B cell (primary cell): ENCODE data around the gene PDK1. TPM values are rescaled to one million over a fixed set of nuclear protein-coding genes. Genes with fewer than 3 reads are reported as not detected.

ENCODE experiments used
- ATAC-seq: fragments of 200-7000 bp; cut with Tn5 transposase; one replicate; pipeline ENCODE4 v1.10.0; 2021; ENCODE audit warnings: low read depth, mild to moderate bottlenecking, moderate number of reproducible peaks, moderate library complexity
- CTCF ChIA-PET: fragments of 350-600 bp; sonication (Branson Sonifier 250); formaldehyde crosslinking; loops from one replicate; lab custom pipeline; 2021; ENCODE audit warnings: antibody characterized with exemption, inconsistent platforms; lab: Charles Lee
- POLR2A ChIA-PET: fragments of 350-600 bp; sonication (Branson Sonifier 250); formaldehyde crosslinking; loops from one replicate; lab custom pipeline; 2021; ENCODE audit warnings: antibody characterized with exemption; lab: Charles Lee
- DNase-seq: peaks from one replicate; pipeline ENCODE4 v3.0.0; 2013
- H2AFZ ChIP-seq: 2 replicates; pipeline ENCODE4 v1.6.1; 2012; ENCODE audit warnings: mild to moderate bottlenecking, low read depth, low read length; ENCODE audit not compliant: insufficient read depth, poor library complexity, severe bottlenecking
- H3K27ac ChIP-seq, 2 donors: 1 replicate in 1 of 2; 2 replicates in 1 of 2; pipeline ENCODE4 v1.5.1; 2012 to 2013; ENCODE audit warnings: low read length in 2 of 2, mild to moderate bottlenecking in 2 of 2, moderate library complexity in 1 of 2
- H3K27me3 ChIP-seq, 4 experiments: fragments of 200-600 bp in 1 of 4; sonication (generic) in 1 of 4; replicated peaks in 1 of 4; 1 replicate in 2 of 4; 2 replicates in 2 of 4; pipeline versions ENCODE4 v1.6.1 to v1.7.0; 2013 to 2016; ENCODE audit warnings: low read length in 3 of 4, mild to moderate bottlenecking in 2 of 4, mixed read lengths in 1 of 4, moderate library complexity in 1 of 4; ENCODE audit not compliant: insufficient read depth in 4 of 4, control insufficient read depth in 3 of 4; ENCODE audit errors: control extremely low read depth in 1 of 4
- H3K36me3 ChIP-seq, 2 experiments: replicated peaks in 1 of 2; 1 replicate in 1 of 2; 2 replicates in 1 of 2; pipeline versions ENCODE4 v1.6.1 to v1.7.1; 2013; ENCODE audit warnings: low read length in 1 of 2; ENCODE audit not compliant: insufficient read depth in 2 of 2, control insufficient read depth in 1 of 2; ENCODE audit errors: control extremely low read depth in 1 of 2, extremely low read depth in 1 of 2
- H3K4me1 ChIP-seq, 2 donors: fragments of 200-600 bp in 1 of 2; sonication (generic) in 1 of 2; 1 replicate in 1 of 2; 2 replicates in 1 of 2; pipeline versions ENCODE4 v1.5.1 to v1.6.1; 2013 to 2017; ENCODE audit warnings: low read length in 2 of 2; ENCODE audit not compliant: control insufficient read depth in 2 of 2, insufficient read depth in 2 of 2
- H3K4me2 ChIP-seq: replicated peaks from 2 replicates; pipeline ENCODE3; 2012; ENCODE audit warnings: mild to moderate bottlenecking, low read depth, low read length; ENCODE audit not compliant: poor library complexity, severe bottlenecking
- H3K4me3 ChIP-seq, 5 experiments: fragments of 200-600 bp in 1 of 5; sonication (generic) in 1 of 5; 1 replicate in 3 of 5; 2 replicates in 2 of 5; pipeline versions ENCODE4 v1.5.1 to v1.7.0; 2011 to 2016; ENCODE audit warnings: low read length in 4 of 5, mild to moderate bottlenecking in 4 of 5, low read depth in 2 of 5, control low read depth in 1 of 5, moderate library complexity in 1 of 5; ENCODE audit not compliant: insufficient read depth in 1 of 5; ENCODE audit errors: control extremely low read depth in 1 of 5, extremely low read depth in 1 of 5
- H3K79me2 ChIP-seq: fragments of 200-600 bp; sonication (generic); one replicate; pipeline ENCODE4 v1.6.0; 2016; ENCODE audit warnings: low read length; ENCODE audit not compliant: control insufficient read depth, insufficient read depth
- H3K9ac ChIP-seq: fragments of 200-600 bp; sonication (generic); 2 replicates; pipeline ENCODE4 v1.6.1; 2017; ENCODE audit warnings: mild to moderate bottlenecking, low read length, moderate library complexity
- H3K9me3 ChIP-seq, 3 donors: one replicate each; pipeline versions ENCODE4 v1.6.1 to v1.7.1; 2013; ENCODE audit warnings: low read length in 2 of 3; ENCODE audit not compliant: control insufficient read depth in 2 of 3, insufficient read depth in 1 of 3; ENCODE audit errors: control extremely low read depth in 1 of 3
- H4K20me1 ChIP-seq: 2 replicates; pipeline ENCODE4 v1.6.0; 2012; ENCODE audit warnings: mild to moderate bottlenecking, low read length; ENCODE audit not compliant: insufficient read depth, control insufficient read depth, poor library complexity, severe bottlenecking
- H3K27ac Mint-ChIP-seq: one replicate; pipeline ENCODE4 v1.8.0; 2021; ENCODE audit warnings: mixed read lengths
- H3K27me3 Mint-ChIP-seq: one replicate; pipeline ENCODE4 v1.8.0; 2021; ENCODE audit warnings: mixed read lengths
- H3K4me1 Mint-ChIP-seq: one replicate; pipeline ENCODE4 v1.8.0; 2021; ENCODE audit warnings: mixed read lengths
- H3K4me3 Mint-ChIP-seq: one replicate; pipeline ENCODE4 v1.8.0; 2021; ENCODE audit warnings: mixed read lengths
- H3K9me3 Mint-ChIP-seq: one replicate; pipeline ENCODE4 v1.8.0; 2022; ENCODE audit warnings: mixed read lengths; ENCODE audit not compliant: insufficient read depth
- EZH2 ChIP-seq: IDR thresholded peaks from 2 replicates; pipeline ENCODE4 v1.6.1; 2012; ENCODE audit warnings: borderline replicate concordance, low read depth, mild to moderate bottlenecking, moderate library complexity, low read length; ENCODE audit not compliant: insufficient read depth, poor library complexity, severe bottlenecking
- WGBS: methylation state at CpG from one replicate; pipeline ENCODE4 v1.1.5; 2013; ENCODE audit warnings: missing lambda C conversion rate; ENCODE audit not compliant: insufficient coverage; 5-methylcytosine and 5-hydroxymethylcytosine counted together
- intact Hi-C: fragments of 100-400 bp; cut with micrococcal nuclease; formaldehyde crosslinking; loops from one replicate; pipeline ENCODE4 v1.10.0; 2022
- polyA plus RNA-seq: library from polyadenylated mRNA; depleted of rRNA; stranded (reverse); fragments of >200 nt; gene quantifications from 2 replicates; pipeline ENCODE4 v1.2.3, GENCODE V29; 2012
- total RNA-seq, 2 donors: library from RNA; stranded (reverse); fragments of 120-200 nt in 1 of 2; gene quantifications; 1 replicate in 1 of 2; 2 replicates in 1 of 2; pipeline versions ENCODE4 v1.2.3 to v1.2.4, GENCODE V29; 2013 to 2022
- TF ChIP-seq, protein P1 (sequence below): fragments of 200-600 bp; IDR thresholded peaks from one replicate; pipeline ENCODE4 v1.8.0; 2022; ENCODE audit warnings: antibody characterized with exemption, mild to moderate bottlenecking

The PDK1 gene
- total and polyA plus RNA-seq, 2 donors (not counting 1 experiment from before 2014, with no cell fraction given): 12.5 to 25.5 TPM

DNA sequence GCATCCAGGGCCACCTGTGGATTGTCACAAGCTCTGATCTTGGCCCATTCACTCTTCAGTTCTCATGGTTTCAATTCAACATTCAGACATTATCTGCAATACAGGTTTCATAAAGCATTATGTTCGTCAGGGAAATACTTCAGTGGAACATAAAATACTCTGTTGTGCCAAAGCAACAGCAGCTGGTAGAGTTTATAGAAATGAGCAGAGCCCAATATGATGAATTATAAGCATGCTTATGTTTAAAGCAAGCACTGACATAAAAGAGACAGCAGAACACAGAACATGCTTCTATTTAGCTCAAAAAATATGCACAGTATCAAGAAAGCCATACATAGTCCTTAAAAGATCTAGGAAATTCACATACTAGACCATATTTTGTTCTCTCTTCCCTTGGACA is 71.3 kb downstream of the PDK1 start:
- H3K9ac ChIP-seq: no peak overlapping the region
- intact Hi-C loops: no loop called here
- no peaks in the 10 kb centered on the region for H3K4me1 Mint-ChIP-seq
- ChIA-PET POLR2A (no interaction called here), CTCF (no interaction called here)
- peaks cover 3 to 10% of the 10 kb centered on the region in 2 experiments for H3K36me3 ChIP-seq
- H3K9me3 ChIP-seq: peaks cover 0 to 3% (median 0%) of the 10 kb centered on the region in 3 donors
- DNase-seq: no peak
- H3K4me1 ChIP-seq: no peaks in the 10 kb centered on the region
- TF ChIP-seq EZH2: no peak
- TF ChIP-seq, protein P1, sequence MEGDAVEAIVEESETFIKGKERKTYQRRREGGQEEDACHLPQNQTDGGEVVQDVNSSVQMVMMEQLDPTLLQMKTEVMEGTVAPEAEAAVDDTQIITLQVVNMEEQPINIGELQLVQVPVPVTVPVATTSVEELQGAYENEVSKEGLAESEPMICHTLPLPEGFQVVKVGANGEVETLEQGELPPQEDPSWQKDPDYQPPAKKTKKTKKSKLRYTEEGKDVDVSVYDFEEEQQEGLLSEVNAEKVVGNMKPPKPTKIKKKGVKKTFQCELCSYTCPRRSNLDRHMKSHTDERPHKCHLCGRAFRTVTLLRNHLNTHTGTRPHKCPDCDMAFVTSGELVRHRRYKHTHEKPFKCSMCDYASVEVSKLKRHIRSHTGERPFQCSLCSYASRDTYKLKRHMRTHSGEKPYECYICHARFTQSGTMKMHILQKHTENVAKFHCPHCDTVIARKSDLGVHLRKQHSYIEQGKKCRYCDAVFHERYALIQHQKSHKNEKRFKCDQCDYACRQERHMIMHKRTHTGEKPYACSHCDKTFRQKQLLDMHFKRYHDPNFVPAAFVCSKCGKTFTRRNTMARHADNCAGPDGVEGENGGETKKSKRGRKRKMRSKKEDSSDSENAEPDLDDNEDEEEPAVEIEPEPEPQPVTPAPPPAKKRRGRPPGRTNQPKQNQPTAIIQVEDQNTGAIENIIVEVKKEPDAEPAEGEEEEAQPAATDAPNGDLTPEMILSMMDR: no peak
- no peak for ATAC-seq
- H3K79me2 ChIP-seq: no peaks in the 10 kb centered on the region
- no peaks in the 10 kb centered on the region for H3K27me3 Mint-ChIP-seq
- H2AFZ ChIP-seq: no peak overlapping the region
- no peaks in the 10 kb centered on the region for H3K9me3 Mint-ChIP-seq
- WGBS: no CpG with 5 or more reads among the region's 1 CpG
- H3K27me3 ChIP-seq: no peaks in the 10 kb centered on the region
- H4K20me1 ChIP-seq: no peaks in the 10 kb centered on the region
- no peak overlapping the region for H3K27ac Mint-ChIP-seq
- H3K4me3 ChIP-seq: no peak overlapping the region
- no peak overlapping the region for H3K27ac ChIP-seq
- no peak overlapping the region for H3K4me2 ChIP-seq
- H3K4me3 Mint-ChIP-seq: no peak overlapping the region

DNA sequence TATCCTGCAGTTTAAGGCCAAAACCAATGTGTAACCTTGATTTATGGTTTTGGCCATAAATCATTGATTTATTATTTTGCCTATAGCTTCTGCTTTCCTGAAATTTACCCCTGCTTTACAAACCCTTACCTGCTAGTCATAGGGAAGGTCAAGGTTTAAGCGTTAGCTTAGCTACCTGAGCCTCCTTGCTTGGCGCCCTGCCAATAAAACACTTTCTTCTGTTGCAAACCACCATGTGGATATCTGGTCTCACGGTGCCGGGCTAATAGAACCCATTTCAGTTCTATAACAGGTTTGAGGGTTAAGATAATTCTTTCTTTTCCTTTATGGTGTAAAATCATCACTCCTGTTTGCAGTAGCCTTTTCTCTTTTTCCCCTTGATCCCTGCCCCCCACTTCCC is 72.2 kb downstream of the PDK1 start:
- Histone ChIP-seq H3K9ac (no peak overlapping the region), H3K36me3 (peaks cover 3 to 10% of the 10 kb centered on the region in 2 experiments), H3K4me3 (no peak overlapping the region), H3K79me2 (no peaks in the 10 kb centered on the region), H3K4me1 (no peaks in the 10 kb centered on the region), H4K20me1 (no peaks in the 10 kb centered on the region), H3K27me3 (no peaks in the 10 kb centered on the region), H3K9me3 (peaks cover 0 to 3% (median 0%) of the 10 kb centered on the region in 3 donors), H3K27ac (no peak overlapping the region), H2AFZ (no peak overlapping the region), H3K4me2 (no peak overlapping the region)
- DNase-seq (no peak), ATAC-seq (no peak)
- no peaks in the 10 kb centered on the region for H3K4me1 Mint-ChIP-seq
- intact Hi-C loops: no loop called here
- no peak overlapping the region for H3K4me3 Mint-ChIP-seq
- CTCF ChIA-PET: no interaction called here
- H3K9me3 Mint-ChIP-seq: no peaks in the 10 kb centered on the region
- no CpG with 5 or more reads among the region's 4 CpGs for WGBS
- no peak for TF ChIP-seq EZH2
- TF ChIP-seq, protein P1: no peak
- POLR2A ChIA-PET: no interaction called here
- H3K27me3 Mint-ChIP-seq: no peaks in the 10 kb centered on the region
- no peak overlapping the region for H3K27ac Mint-ChIP-seq
